Thoracic aorta (tissue), 2 donors: ENCODE results near the gene PNCK. TPM values are rescaled to one million over a fixed set of nuclear protein-coding genes. Genes with fewer than 3 reads are reported as not detected.

Experiments
- ATAC-seq: fragments of 150-250 bp; one replicate; pipeline ENCODE4 v1.8.0; 2017; ENCODE audit warnings: low read depth; ENCODE audit not compliant: insufficient number of reproducible peaks, low FRiP score
- DNase-seq: peaks from one replicate; pipeline ENCODE4 v3.0.0-alpha.2; 2020; ENCODE audit warnings: low spot score
- H3K27ac ChIP-seq, 2 donors: fragments of 200-600 bp; sonication (generic); 1 replicate in 1 of 2; 2 replicates in 1 of 2; pipeline ENCODE4 v1.5.1; 2016; ENCODE audit warnings: mild to moderate bottlenecking in 2 of 2, moderate library complexity in 2 of 2
- H3K27me3 ChIP-seq: fragments of 200-600 bp; sonication (generic); replicated peaks from 2 replicates; pipeline ENCODE4 v1.6.0; 2016; ENCODE audit warnings: mild to moderate bottlenecking; ENCODE audit not compliant: insufficient read depth
- H3K36me3 ChIP-seq: fragments of 200-600 bp; sonication (generic); one replicate; pipeline ENCODE4 v1.5.1; 2016
- H3K4me1 ChIP-seq, 2 donors: fragments of 200-600 bp; sonication (generic); 1 replicate in 1 of 2; 2 replicates in 1 of 2; pipeline versions ENCODE4 v1.5.1 to v1.6.0; 2016; ENCODE audit warnings: low read depth in 2 of 2, mild to moderate bottlenecking in 1 of 2; ENCODE audit not compliant: control insufficient read depth in 1 of 2
- H3K4me3 ChIP-seq: fragments of 200-600 bp; sonication (generic); 2 replicates; pipeline ENCODE4 v1.5.1; 2016; ENCODE audit warnings: mild to moderate bottlenecking
- H3K9me3 ChIP-seq: fragments of 200-600 bp; sonication (generic); 2 replicates; pipeline ENCODE4 v1.5.1; 2016
- total RNA-seq, 2 donors: library from RNA; depleted of rRNA; stranded (reverse); fragments of >200 nt; gene quantifications; one replicate each; pipeline versions ENCODE4 v1.1.0 to v1.2.3, GENCODE V29; 2016
- TF ChIP-seq, protein P1 (sequence below): fragments of 200-600 bp; sonication (generic); IDR thresholded peaks from one replicate; pipeline ENCODE4 v1.5.1; 2019; ENCODE audit warnings: antibody characterized with exemption

PNCK gene
- total RNA-seq, 2 donors from 2014 or later: 1.2 to 3.2 TPM

DNA sequence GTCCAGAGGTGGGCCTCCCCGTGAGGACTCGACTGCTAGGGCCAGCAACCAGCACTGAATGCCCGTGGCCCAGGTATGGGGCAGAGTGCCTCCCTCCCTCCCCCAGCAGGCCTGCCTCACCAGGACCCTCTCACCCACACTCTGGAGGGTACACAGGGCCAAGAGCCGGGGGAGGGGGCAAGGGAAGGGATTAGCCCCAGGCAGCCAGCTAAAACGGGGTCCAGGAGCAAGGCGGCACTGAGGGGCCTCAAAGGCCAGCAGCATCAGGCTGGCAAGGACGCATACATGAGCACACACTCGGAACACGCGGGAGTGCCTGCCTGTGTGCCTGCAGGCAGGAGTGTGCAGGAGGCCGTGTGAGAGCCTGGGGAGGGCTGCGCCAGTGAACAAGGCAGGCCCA is 44.9 kb downstream of the PNCK start:
- no peaks in the 10 kb centered on the region for H3K4me1 ChIP-seq
- no peak overlapping the region for H3K27ac ChIP-seq
- TF ChIP-seq, protein P1, sequence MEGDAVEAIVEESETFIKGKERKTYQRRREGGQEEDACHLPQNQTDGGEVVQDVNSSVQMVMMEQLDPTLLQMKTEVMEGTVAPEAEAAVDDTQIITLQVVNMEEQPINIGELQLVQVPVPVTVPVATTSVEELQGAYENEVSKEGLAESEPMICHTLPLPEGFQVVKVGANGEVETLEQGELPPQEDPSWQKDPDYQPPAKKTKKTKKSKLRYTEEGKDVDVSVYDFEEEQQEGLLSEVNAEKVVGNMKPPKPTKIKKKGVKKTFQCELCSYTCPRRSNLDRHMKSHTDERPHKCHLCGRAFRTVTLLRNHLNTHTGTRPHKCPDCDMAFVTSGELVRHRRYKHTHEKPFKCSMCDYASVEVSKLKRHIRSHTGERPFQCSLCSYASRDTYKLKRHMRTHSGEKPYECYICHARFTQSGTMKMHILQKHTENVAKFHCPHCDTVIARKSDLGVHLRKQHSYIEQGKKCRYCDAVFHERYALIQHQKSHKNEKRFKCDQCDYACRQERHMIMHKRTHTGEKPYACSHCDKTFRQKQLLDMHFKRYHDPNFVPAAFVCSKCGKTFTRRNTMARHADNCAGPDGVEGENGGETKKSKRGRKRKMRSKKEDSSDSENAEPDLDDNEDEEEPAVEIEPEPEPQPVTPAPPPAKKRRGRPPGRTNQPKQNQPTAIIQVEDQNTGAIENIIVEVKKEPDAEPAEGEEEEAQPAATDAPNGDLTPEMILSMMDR: no peak
- no peak for DNase-seq
- no peak overlapping the region for H3K4me3 ChIP-seq
- no peak for ATAC-seq
- H3K9me3 ChIP-seq: no peaks in the 10 kb centered on the region
- no peaks in the 10 kb centered on the region for H3K27me3 ChIP-seq
- no peaks in the 10 kb centered on the region for H3K36me3 ChIP-seq

DNA sequence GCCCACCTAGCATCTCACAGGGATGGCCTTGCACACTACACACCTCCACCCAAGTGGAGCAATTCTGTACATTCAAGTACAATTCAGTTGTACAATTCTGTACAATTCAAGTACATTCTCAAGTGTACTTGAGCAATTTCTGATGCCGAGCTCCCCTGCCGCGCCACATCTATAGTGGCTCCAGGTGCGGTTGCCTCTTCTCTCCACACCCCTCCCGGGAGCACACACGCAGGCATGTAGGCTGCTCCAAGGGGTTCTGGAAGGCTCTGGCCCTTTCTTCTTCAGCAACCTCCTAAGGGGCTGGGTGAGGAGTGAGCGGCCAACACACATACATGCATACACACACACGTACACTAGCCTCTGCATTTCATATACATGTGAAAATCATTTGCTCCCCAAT is 45.5 kb downstream of the PNCK start:
- Histone ChIP-seq H3K4me1 (no peaks in the 10 kb centered on the region), H3K4me3 (no peak overlapping the region), H3K27ac (no peak overlapping the region), H3K36me3 (no peaks in the 10 kb centered on the region), H3K27me3 (no peaks in the 10 kb centered on the region), H3K9me3 (no peaks in the 10 kb centered on the region)
- TF ChIP-seq, protein P1: no peak
- DNase-seq (no peak), ATAC-seq (no peak)

DNA sequence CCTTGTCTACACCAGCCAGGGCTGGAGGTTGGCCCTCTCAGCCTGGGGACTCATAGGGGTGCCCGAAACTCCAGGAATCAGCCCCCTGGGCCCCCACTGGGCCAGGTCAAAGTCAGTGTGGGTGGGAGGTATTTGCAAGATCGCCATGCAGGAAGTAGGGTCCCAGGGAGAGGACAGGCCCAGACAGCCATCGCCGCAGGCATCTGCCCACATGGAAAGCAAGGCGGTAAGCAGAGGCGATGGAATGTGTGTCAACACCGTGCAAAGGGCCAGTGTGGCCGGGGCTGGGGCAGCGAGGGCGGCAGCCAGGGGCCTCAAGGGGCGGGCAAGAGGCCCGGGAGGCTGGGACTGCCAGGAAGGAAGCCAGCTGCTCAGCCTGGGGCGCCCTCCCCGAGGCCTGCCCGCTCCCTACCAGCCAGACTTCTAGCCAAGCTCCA is 45.9 kb downstream of the PNCK start:
- TF ChIP-seq, protein P1: no peak
- no peak overlapping the region for H3K27ac ChIP-seq
- DNase-seq (no peak), ATAC-seq (no peak)
- no peaks in the 10 kb centered on the region for H3K4me1 ChIP-seq
- H3K27me3 ChIP-seq: no peaks in the 10 kb centered on the region
- no peaks in the 10 kb centered on the region for H3K9me3 ChIP-seq
- no peaks in the 10 kb centered on the region for H3K36me3 ChIP-seq
- no peak overlapping the region for H3K4me3 ChIP-seq

DNA sequence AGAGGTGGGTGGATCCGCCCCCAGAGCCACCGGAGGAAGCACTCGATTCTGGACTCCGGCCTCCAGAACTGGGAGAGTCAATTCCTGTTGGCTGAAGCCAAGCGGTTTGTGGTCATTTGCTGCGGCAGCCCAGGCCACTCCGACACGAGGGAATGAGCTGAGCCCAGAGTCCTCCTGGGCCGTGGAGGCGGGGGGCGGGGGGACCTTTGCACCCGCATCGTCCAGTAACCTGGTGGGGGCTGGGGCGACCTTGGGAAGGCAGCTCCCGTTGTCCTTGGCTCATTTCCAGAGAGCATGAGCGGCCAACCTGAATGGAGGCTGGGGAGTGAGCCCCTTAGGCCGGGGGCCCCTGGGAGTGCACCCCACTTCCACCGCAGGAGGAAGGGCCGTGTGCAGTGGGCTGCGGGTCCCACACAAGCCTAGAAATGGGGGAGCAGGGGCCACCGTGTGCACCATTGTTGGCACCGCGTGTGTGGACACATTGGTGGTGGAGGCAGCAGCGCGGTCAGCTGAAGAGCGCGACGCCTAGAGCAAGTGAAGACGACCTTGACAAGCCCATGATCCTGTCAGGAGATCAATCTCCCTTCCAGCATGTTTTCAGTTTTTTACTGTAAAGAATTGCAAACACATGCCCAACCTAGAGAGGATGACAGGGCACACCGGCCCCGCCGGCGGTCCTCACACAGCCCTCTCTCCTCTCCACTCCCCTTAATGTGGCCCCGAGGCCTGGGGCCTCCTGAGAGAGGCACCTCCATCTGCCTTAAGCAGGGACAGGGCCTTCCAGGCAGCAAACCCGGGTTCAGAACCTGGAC is 46.5 kb downstream of the PNCK start:
- ATAC-seq (no peak), DNase-seq (no peak)
- Histone ChIP-seq H3K4me3 (no peak overlapping the region), H3K27me3 (no peaks in the 10 kb centered on the region), H3K9me3 (no peaks in the 10 kb centered on the region), H3K27ac (no peak overlapping the region), H3K36me3 (no peaks in the 10 kb centered on the region), H3K4me1 (no peaks in the 10 kb centered on the region)
- TF ChIP-seq, protein P1: no peak

DNA sequence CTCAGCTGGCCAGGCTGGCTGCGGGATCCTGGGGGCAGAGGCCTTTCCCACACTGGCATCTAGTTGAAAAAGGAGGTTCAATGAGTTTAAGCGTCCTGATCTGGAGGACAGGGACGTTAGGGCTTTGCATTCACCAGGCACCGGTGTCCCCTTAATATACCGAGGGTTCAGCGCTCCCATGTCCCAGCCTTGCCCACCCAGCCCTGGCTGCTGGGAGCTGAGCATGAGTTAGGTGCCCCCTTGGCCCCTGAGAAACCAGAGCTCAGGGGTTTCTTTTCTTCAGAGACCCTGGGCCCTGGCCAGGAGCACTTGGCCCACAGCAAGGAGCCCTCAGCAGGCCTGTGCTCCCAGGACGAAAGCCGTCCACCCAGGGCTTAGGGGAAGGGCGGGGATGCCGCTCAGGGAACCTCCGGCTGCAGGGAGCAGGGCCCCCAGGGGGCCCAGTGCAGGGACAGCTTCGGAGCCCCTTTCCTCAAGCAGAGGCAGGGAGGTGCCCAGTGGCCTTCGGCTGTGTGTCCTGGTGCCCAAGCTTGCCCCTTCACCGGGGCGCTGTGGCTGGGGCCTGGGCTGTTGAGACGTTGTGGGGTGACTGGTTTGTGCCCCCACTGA is 47.5 kb downstream of the PNCK start:
- DNase-seq (no peak), ATAC-seq (no peak)
- no peak overlapping the region for H3K4me3 ChIP-seq
- TF ChIP-seq, protein P1: no peak
- H3K27me3 ChIP-seq: no peaks in the 10 kb centered on the region
- no peaks in the 10 kb centered on the region for H3K36me3 ChIP-seq
- no peaks in the 10 kb centered on the region for H3K4me1 ChIP-seq
- H3K9me3 ChIP-seq: no peaks in the 10 kb centered on the region
- no peak overlapping the region for H3K27ac ChIP-seq
